ENCODE results near the gene RNF169. TPM values are rescaled to one million over a fixed set of nuclear protein-coding genes. Genes with fewer than 3 reads are reported as not detected.

Gene RNF169
- total RNA-seq, 2 donors from 2014 or later = 22.1 to 30.1 TPM

DNA sequence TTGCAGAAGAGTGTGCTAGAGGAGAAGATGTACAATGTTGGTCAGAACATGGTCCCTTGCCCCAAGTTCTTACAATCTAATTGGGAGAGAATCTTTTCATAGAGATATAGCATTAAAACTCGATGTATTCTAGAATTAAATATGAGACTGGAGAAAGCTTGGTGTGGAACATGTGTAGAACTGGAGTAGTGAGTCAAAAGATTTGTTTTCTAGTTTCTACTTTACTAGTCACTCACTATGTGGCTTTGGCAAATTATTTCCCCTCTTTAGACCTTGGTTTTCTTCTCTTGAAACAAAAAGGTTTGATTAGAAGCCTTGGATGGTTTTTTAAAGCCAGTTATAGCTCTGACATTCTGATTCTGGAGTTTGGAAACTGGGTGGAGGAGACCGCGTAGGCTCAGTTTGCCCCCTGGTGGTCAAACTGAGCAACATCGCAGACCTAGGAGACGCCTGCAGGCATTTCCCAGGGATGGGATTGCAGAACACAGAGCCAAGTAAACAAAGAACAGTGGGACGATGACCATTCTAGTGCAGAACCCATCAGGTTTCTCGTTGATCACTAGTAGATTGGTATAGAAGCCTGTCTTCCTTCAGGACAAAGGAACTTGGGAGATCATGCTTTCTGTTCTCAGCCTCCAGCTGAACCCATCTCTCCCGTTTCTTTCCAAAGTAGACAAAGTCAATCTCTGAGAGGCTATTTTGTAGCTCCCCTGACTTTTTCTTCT is 8.9 kb upstream of the RNF169 start:
- ATAC-seq (ENCODE audit: insufficient number of reproducible peaks, low FRiP score, low read depth) = peak; percentile 66
- no peak for DNase-seq (ENCODE audit: low spot score)
- TF ChIP-seq, protein P1, sequence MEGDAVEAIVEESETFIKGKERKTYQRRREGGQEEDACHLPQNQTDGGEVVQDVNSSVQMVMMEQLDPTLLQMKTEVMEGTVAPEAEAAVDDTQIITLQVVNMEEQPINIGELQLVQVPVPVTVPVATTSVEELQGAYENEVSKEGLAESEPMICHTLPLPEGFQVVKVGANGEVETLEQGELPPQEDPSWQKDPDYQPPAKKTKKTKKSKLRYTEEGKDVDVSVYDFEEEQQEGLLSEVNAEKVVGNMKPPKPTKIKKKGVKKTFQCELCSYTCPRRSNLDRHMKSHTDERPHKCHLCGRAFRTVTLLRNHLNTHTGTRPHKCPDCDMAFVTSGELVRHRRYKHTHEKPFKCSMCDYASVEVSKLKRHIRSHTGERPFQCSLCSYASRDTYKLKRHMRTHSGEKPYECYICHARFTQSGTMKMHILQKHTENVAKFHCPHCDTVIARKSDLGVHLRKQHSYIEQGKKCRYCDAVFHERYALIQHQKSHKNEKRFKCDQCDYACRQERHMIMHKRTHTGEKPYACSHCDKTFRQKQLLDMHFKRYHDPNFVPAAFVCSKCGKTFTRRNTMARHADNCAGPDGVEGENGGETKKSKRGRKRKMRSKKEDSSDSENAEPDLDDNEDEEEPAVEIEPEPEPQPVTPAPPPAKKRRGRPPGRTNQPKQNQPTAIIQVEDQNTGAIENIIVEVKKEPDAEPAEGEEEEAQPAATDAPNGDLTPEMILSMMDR (IDR thresholded peaks at IDR 0.05) = peak; percentile 94
- H3K27me3 ChIP-seq (replicated peaks; ENCODE audit: insufficient read depth) = no peaks in the 10 kb centered on the region
- no peaks in the 10 kb centered on the region for H3K36me3 ChIP-seq
- H3K4me3 ChIP-seq = no peak overlapping the region
- no peak overlapping the region for H3K27ac ChIP-seq
- H3K4me1 ChIP-seq (ENCODE audit: control insufficient read depth in 1 of 2, low read depth in 2 of 2) = no peaks in the 10 kb centered on the region
- no peaks in the 10 kb centered on the region for H3K9me3 ChIP-seq

DNA sequence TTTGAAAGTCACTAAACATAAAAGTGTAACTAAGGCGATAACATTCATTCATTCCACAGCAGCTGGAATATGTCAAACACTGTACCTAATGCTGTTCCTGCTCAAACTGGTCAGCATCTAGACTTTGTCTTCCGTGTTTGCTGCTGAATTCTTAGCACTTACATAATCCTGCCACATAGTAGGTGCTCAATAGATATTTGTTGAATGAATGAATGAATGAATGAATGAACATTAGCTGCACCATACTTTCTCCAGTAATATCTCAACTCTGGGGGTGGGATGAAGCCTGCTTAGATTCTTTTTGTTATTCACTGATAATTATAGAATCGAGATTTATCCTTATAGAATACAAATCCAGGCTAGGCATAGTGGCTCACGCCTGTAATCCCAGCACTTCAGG is 6.6 kb upstream of the RNF169 start:
- Histone ChIP-seq H3K4me3 (no peak overlapping the region), H3K27me3 (replicated peaks; ENCODE audit: insufficient read depth) (no peaks in the 10 kb centered on the region), H3K9me3 (no peaks in the 10 kb centered on the region), H3K27ac (no peak overlapping the region), H3K4me1 (ENCODE audit: control insufficient read depth in 1 of 2, low read depth in 2 of 2) (no peaks in the 10 kb centered on the region), H3K36me3 (no peaks in the 10 kb centered on the region)
- TF ChIP-seq, protein P1 (IDR thresholded peaks at IDR 0.05) = no peak
- DNase-seq (ENCODE audit: low spot score) (no peak), ATAC-seq (ENCODE audit: insufficient number of reproducible peaks, low FRiP score, low read depth) (no peak)

DNA sequence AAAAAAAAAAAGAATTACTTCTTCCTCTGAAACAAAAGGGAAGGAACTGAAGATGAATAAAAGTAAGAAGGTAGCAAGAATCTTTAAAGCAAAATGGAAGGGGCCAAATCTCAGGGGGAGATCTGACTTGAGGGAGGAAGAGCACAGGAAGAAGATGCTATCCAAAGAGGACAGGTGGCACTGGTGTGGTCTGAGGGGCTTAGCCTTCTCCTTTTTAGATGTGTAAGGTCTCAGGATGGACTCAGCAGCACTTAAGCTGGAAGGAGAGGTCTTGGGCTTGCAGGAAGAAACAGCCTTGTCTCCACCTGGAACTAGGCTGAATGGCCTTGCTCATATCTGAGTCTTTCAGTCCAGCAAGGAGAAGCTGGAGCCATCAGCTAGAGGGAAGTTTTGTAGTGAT is 5.0 kb upstream of the RNF169 start:
- Histone ChIP-seq H3K27me3 (replicated peaks; ENCODE audit: insufficient read depth) (no peaks in the 10 kb centered on the region), H3K36me3 (no peaks in the 10 kb centered on the region), H3K27ac (no peak overlapping the region), H3K9me3 (no peaks in the 10 kb centered on the region), H3K4me1 (ENCODE audit: control insufficient read depth in 1 of 2, low read depth in 2 of 2) (peaks cover 4 to 11% of the 10 kb centered on the region in 2 donors), H3K4me3 (no peak overlapping the region)
- TF ChIP-seq, protein P1 (IDR thresholded peaks at IDR 0.05) = no peak
- ATAC-seq (ENCODE audit: insufficient number of reproducible peaks, low FRiP score, low read depth) = no peak
- DNase-seq (ENCODE audit: low spot score) = no peak

DNA sequence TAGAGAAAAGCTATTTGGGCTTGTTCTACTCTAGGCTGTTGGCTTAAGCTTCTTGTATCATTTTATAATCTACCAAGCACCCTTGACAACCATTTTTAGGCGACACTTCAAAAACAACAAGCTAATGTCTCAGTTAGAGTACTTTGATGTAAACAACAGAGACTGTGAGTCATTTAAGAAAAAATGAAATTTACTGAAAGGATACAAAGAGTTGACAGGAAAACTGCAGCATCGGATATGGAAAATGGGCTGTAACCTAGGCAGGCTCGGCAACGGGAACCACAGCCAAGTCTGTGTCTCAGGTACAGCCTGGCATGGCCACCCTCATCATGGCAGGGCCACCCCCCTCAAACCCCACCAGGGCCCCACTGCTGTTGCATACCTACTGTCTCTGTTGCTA is 4.4 kb upstream of the RNF169 start:
- Histone ChIP-seq H3K4me1 (ENCODE audit: control insufficient read depth in 1 of 2, low read depth in 2 of 2) (peaks cover 4 to 11% of the 10 kb centered on the region in 2 donors), H3K9me3 (no peaks in the 10 kb centered on the region), H3K27ac (no peak overlapping the region), H3K4me3 (no peak overlapping the region), H3K36me3 (no peaks in the 10 kb centered on the region), H3K27me3 (replicated peaks; ENCODE audit: insufficient read depth) (no peaks in the 10 kb centered on the region)
- ATAC-seq (ENCODE audit: insufficient number of reproducible peaks, low FRiP score, low read depth) = no peak
- TF ChIP-seq, protein P1 (IDR thresholded peaks at IDR 0.05) = no peak
- no peak for DNase-seq (ENCODE audit: low spot score)

DNA sequence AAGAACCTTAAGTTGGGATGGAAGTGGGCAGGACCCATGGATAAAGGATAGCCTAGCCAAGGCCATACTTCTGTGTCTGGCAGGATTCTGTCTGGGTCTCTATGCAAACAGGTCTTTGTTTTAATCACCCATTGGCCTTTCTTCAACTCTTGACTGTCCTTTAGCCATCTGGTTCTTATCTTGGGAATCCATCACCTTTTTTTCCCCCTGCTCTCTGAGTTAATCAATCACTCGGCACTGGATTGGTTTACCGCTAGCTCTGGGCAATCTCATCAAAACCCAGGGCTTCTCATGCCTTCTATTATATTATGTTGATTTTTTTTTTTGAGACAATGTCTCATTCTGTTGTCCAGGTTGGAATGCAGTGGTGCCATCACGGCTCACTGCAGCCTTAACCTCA is 1.8 kb upstream of the RNF169 start:
- DNase-seq (ENCODE audit: low spot score) = no peak
- Histone ChIP-seq H3K27me3 (replicated peaks; ENCODE audit: insufficient read depth) (no peaks in the 10 kb centered on the region), H3K4me3 (no peak overlapping the region), H3K4me1 (ENCODE audit: control insufficient read depth in 1 of 2, low read depth in 2 of 2) (peaks cover 10 to 19% of the 10 kb centered on the region in 2 donors), H3K36me3 (no peaks in the 10 kb centered on the region), H3K27ac (no peak overlapping the region), H3K9me3 (no peaks in the 10 kb centered on the region)
- TF ChIP-seq, protein P1 (IDR thresholded peaks at IDR 0.05) = no peak
- no peak for ATAC-seq (ENCODE audit: insufficient number of reproducible peaks, low FRiP score, low read depth)

Data from thoracic aorta (tissue), 2 donors.